TTC549 (cell line): ENCODE data around the gene CREB3L2.
"Not testable (repeated sequence)": the region's sequence is repeated elsewhere in the genome, so short reads cannot be mapped to it uniquely, and the experiment has no call there.

Source experiments
- FAIRE-seq: peaks from 2 replicates; lab custom pipeline; 2012; peaks lifted over from hg19 to GRCh38; lab: Jason Lieb, UNC

Gene CREB3L2

GRCh38 chr7:137933270-137934017, 68.4 kb downstream of the CREB3L2 start:
- no peak for FAIRE-seq

- no peak for FAIRE-seq
Observed at GRCh38 chr7:137932881-137933269, 69.0 kb downstream of the CREB3L2 start.

- no peak for FAIRE-seq
Observed at GRCh38 chr7:137931823-137932222, 70.1 kb downstream of the CREB3L2 start.

GRCh38 chr7:137930581-137930980, 71.3 kb downstream of the CREB3L2 start:
- FAIRE-seq = no peak

GRCh38 chr7:137928626-137929025, 73.3 kb downstream of the CREB3L2 start:
- no peak for FAIRE-seq

GRCh38 chr7:137927386-137927785, 74.5 kb downstream of the CREB3L2 start:
- FAIRE-seq = no peak

- FAIRE-seq = not testable (repeated sequence)
Observed at GRCh38 chr7:137926206-137926605, 75.7 kb downstream of the CREB3L2 start.

- no peak for FAIRE-seq
Observed at GRCh38 chr7:137925754-137926153, 76.1 kb downstream of the CREB3L2 start.

- FAIRE-seq = no peak
Observed at GRCh38 chr7:137925091-137925490, 76.8 kb downstream of the CREB3L2 start.

- FAIRE-seq = no peak
Observed at GRCh38 chr7:137923380-137923779, 78.5 kb downstream of the CREB3L2 start.

GRCh38 chr7:137920637-137921399, 81.1 kb downstream of the CREB3L2 start:
- FAIRE-seq = no peak

- FAIRE-seq = no peak
Observed at GRCh38 chr7:137919987-137920386, 81.9 kb downstream of the CREB3L2 start.

GRCh38 chr7:137916980-137917645, 84.8 kb downstream of the CREB3L2 start:
- FAIRE-seq = no peak

GRCh38 chr7:137916564-137916963, 85.3 kb downstream of the CREB3L2 start:
- FAIRE-seq = no peak

GRCh38 chr7:137915266-137915665, 86.6 kb downstream of the CREB3L2 start:
- no peak for FAIRE-seq

- FAIRE-seq = no peak
Observed at GRCh38 chr7:137913985-137914384, 87.9 kb downstream of the CREB3L2 start.

GRCh38 chr7:137909042-137909441, 92.8 kb downstream of the CREB3L2 start:
- FAIRE-seq = no peak

GRCh38 chr7:137908106-137908505, 93.8 kb downstream of the CREB3L2 start:
- no peak for FAIRE-seq

GRCh38 chr7:137906636-137907035, 95.2 kb downstream of the CREB3L2 start:
- FAIRE-seq = not testable (repeated sequence)

- no peak for FAIRE-seq
Observed at GRCh38 chr7:137904833-137905232, 97.1 kb downstream of the CREB3L2 start.

GRCh38 chr7:137903382-137904169, 98.3 kb downstream of the CREB3L2 start:
- no peak for FAIRE-seq

- no peak for FAIRE-seq
Observed at GRCh38 chr7:137900137-137900536, 101.7 kb downstream of the CREB3L2 start.
